GM12865 (cell line): ENCODE results near the gene IFNAR2.
"Not testable (repeated sequence)": the region's sequence is repeated elsewhere in the genome, so short reads cannot be mapped to it uniquely, and the experiment has no call there.

ENCODE experiments used
- DNase-seq: peaks from one replicate; pipeline ENCODE4 v3.0.0; 2010; ENCODE audit warnings: low read depth
- H3K4me3 ChIP-seq: 2 replicates; pipeline ENCODE4 v1.5.1; 2011; ENCODE audit warnings: mild to moderate bottlenecking, low read depth, low read length, control low read depth
- CTCF ChIP-seq: IDR thresholded peaks from 2 replicates; pipeline ENCODE4 v1.5.1; 2011; ENCODE audit warnings: low read length, control low read depth, low read depth, inconsistent platforms; ENCODE audit not compliant: insufficient read depth; ENCODE audit errors: missing control alignments

IFNAR2 gene

DNA sequence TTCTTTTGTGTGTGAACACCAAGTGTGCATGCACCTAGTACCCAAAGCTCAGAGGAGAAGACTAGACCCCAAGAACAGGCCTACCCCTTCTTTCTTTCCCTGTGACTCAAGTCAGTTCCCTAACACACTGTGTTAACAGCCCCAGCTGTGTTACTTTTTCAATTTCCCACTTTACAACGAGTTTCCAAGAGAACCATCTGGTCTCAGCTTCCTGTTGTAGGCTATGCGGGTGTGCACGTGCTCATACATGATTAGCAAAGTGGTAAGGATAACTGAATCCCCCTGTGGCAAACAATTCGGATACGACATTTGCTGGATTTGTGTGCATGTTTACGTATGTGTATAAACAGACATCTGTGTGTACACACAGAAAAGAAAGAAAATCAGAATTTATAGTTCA is 17.9 kb downstream of the IFNAR2 start:
- no peak for DNase-seq
- no peak overlapping the region for H3K4me3 ChIP-seq
- no peak for TF ChIP-seq CTCF

GRCh38 chr21:33249331-33250002 is 19.7 kb downstream of the IFNAR2 start:
- DNase-seq: no peak
- no peak for TF ChIP-seq CTCF
- H3K4me3 ChIP-seq: no peak overlapping the region

GRCh38 chr21:33251119-33251518 is 21.4 kb downstream of the IFNAR2 start:
- no peak for TF ChIP-seq CTCF
- H3K4me3 ChIP-seq: no peak overlapping the region
- no peak for DNase-seq

- not testable (repeated sequence) for H3K4me3 ChIP-seq, DNase-seq
These were observed 23.6 kb downstream of the IFNAR2 start for GRCh38 chr21:33253382-33253781.

- no peak overlapping the region for H3K4me3 ChIP-seq
- DNase-seq: no peak
- TF ChIP-seq CTCF: no peak
These were observed 25.0 kb downstream of the IFNAR2 start for GRCh38 chr21:33254766-33255165.

- TF ChIP-seq CTCF: no peak
- no peak overlapping the region for H3K4me3 ChIP-seq
- DNase-seq: no peak
These were observed 25.7 kb downstream of the IFNAR2 start for GRCh38 chr21:33255404-33255803.

- no peak overlapping the region for H3K4me3 ChIP-seq
- no peak for TF ChIP-seq CTCF
- DNase-seq: no peak
These were observed 26.3 kb downstream of the IFNAR2 start for GRCh38 chr21:33256019-33256418.
